Duodenal mucosa (tissue), 2 donors: ENCODE measurements around the gene YTHDF2.

Experiments used
- H3K27ac ChIP-seq: one replicate; pipeline ENCODE4 v1.7.0; 2013; ENCODE audit warnings: low read depth, low read length
- H3K27me3 ChIP-seq, 2 donors: one replicate each; pipeline ENCODE4 v1.7.0; 2013; ENCODE audit warnings: low read length in 2 of 2, control low read depth in 1 of 2; ENCODE audit not compliant: insufficient read depth in 2 of 2, control insufficient read depth in 1 of 2
- H3K36me3 ChIP-seq, 2 donors: one replicate each; pipeline ENCODE4 v1.7.0; 2013; ENCODE audit warnings: low read length in 2 of 2, control low read depth in 1 of 2; ENCODE audit not compliant: insufficient read depth in 2 of 2, control insufficient read depth in 1 of 2
- H3K4me1 ChIP-seq, 2 donors: one replicate each; pipeline ENCODE4 v1.7.0; 2013; ENCODE audit warnings: low read length in 2 of 2, control low read depth in 1 of 2; ENCODE audit not compliant: insufficient read depth in 2 of 2, control insufficient read depth in 1 of 2
- H3K4me3 ChIP-seq, 2 donors: one replicate each; pipeline ENCODE4 v1.7.0; 2013; ENCODE audit warnings: low read length in 2 of 2, low read depth in 1 of 2
- H3K9ac ChIP-seq, 2 donors: one replicate each; pipeline ENCODE4 v1.7.0; 2013; ENCODE audit warnings: low read length in 2 of 2, low read depth in 1 of 2
- H3K9me3 ChIP-seq, 2 donors: one replicate each; pipeline ENCODE4 v1.7.0; 2013; ENCODE audit warnings: low read length in 2 of 2, control low read depth in 1 of 2; ENCODE audit not compliant: control insufficient read depth in 1 of 2

The YTHDF2 gene

GRCh38 chr1:28811766-28812668 is 75.3 kb downstream of the YTHDF2 start, which contains the start of gene OPRD1:
TSS of gene OPRD1 (plus strand) at chr1:28812170. CDS start at chr1:28812384, 214 bp downstream.
- no peaks in the 10 kb centered on the region for H3K4me1 ChIP-seq
- H3K27ac ChIP-seq, result no peak within 1 kb of the TSS
- H3K9me3 ChIP-seq, result no peaks in the 10 kb centered on the region
- H3K27me3 ChIP-seq, result peaks cover 53 to 56% of the 10 kb centered on the region in 2 donors
- no peak within 1 kb of the TSS for H3K4me3 ChIP-seq
- H3K36me3 ChIP-seq, result no peaks in the 10 kb centered on the region
- H3K9ac ChIP-seq, result no peak within 1 kb of the TSS

DNA sequence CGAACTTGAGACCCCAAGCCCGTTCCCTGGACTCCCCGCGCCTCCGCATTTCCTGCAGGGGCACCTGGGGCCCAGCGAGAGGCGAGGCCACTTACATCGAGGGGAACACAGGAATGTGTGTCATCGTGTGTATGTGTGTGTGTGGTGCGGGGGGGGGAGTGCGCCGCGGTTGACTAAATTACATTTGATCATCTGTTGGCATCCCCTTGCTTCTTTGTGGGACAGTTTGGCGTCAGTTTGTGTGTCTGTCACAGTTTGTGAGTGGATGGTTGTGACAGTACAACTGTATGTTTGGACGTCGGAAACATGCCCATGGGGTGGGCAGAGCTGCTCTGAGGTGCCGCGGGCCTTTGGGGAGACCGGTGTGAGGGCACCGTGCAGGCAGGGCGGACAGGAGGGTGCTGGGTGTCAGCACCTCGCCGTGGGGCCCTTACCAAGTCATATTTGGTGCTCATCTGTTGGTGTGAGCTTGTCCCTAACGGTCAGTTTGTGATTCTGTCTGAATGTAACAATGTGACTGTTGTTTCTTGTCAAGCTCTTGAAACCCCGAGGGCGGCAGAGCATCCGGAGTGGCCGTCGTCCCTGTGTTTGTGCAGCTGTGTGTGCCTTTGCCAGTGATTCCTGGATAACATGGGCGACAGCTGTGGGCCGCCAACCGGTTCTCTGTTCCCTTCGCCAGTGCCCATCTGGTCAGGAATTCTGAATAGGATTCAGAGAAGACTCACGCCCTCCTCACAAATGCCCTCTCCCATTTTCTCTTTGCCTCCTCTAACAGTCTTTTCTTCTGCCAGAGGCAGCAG is 76.1 kb downstream of the YTHDF2 start:
- H3K4me3 ChIP-seq, result no peak overlapping the region
- no peak overlapping the region for H3K27ac ChIP-seq
- H3K27me3 ChIP-seq, result peaks cover 58 to 59% of the 10 kb centered on the region in 2 donors
- no peaks in the 10 kb centered on the region for H3K36me3 ChIP-seq
- H3K9me3 ChIP-seq, result no peaks in the 10 kb centered on the region
- H3K4me1 ChIP-seq, result no peaks in the 10 kb centered on the region
- H3K9ac ChIP-seq, result no peak overlapping the region

DNA sequence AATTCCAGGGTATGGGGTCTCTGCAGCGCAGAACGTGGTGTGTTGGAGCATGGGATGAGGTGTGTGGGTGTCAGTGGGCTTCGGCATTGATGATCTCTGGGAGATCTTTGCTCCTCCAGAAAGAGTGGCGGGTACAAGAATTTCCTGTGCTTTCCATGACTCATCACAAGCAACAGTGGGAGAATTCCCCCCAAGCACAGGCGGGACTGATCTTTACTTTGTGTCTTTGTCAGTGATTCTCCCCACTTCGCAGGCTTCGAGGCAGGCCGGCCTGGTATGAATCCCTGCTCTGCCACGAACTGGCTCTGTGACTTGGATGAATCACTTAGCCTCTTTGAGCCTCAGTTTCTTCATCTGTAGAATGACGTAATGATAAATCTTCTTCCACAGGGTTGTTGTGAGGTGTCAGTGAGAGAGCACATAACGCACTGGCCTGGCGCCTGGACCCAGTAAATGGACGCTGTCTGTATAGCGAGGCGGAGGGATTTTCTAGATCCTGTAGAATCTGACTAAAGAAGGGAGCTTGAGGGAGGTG is 77.3 kb downstream of the YTHDF2 start:
- no peak overlapping the region for H3K4me3 ChIP-seq
- H3K27ac ChIP-seq, result no peak overlapping the region
- no peaks in the 10 kb centered on the region for H3K9me3 ChIP-seq
- no peaks in the 10 kb centered on the region for H3K36me3 ChIP-seq
- H3K27me3 ChIP-seq, result peaks cover 58 to 59% of the 10 kb centered on the region in 2 donors
- no peak overlapping the region for H3K9ac ChIP-seq
- H3K4me1 ChIP-seq, result no peaks in the 10 kb centered on the region

DNA sequence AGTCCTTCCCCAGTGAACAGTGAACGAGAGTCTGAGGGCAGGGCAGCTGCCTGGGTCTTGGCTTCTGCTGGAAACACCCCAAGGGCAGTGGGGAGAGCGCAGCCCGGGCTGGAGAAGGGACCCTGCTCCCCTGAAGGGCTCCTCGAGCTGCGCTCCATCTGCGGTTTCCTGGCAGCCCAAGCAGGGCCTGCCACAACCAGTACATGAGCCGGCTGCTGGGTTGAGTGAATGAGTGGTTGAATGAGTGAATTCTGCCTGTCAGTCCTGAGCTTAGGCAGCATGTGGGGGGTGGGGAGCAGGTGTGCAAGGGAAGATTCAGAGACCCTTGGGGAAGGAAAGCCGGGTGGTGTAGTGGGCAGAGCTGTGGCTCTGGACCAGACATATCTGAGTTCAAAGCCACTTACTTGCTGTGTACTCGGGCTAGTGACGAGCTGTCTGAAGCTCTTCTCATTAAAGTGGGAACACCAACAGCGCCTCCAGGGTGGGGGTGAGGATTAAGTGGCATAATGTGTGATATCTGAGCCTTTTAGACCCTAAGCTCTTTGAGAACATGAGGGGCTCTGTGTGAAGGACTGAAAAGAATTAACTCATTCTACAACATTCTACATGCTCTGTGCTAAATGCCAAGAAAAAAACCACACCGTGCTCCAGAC is 78.9 kb downstream of the YTHDF2 start:
- Histone ChIP-seq H3K4me1 (no peaks in the 10 kb centered on the region), H3K9ac (no peak overlapping the region), H3K9me3 (no peaks in the 10 kb centered on the region), H3K36me3 (no peaks in the 10 kb centered on the region), H3K27me3 (peaks cover 51 to 52% of the 10 kb centered on the region in 2 donors), H3K4me3 (no peak overlapping the region), H3K27ac (no peak overlapping the region)

- Histone ChIP-seq H3K9me3 (no peaks in the 10 kb centered on the region), H3K4me1 (no peaks in the 10 kb centered on the region), H3K27me3 (peaks cover 40% of the 10 kb centered on the region in 2 donors), H3K36me3 (no peaks in the 10 kb centered on the region), H3K9ac (no peak overlapping the region), H3K27ac (no peak overlapping the region), H3K4me3 (no peak overlapping the region)
Observed at GRCh38 chr1:28817133-28817532, 80.4 kb downstream of the YTHDF2 start.

GRCh38 chr1:28819020-28819419 is 82.3 kb downstream of the YTHDF2 start:
- H3K27me3 ChIP-seq, result peaks cover 23 to 24% of the 10 kb centered on the region in 2 donors
- H3K4me1 ChIP-seq, result no peaks in the 10 kb centered on the region
- H3K9me3 ChIP-seq, result no peaks in the 10 kb centered on the region
- no peak overlapping the region for H3K4me3 ChIP-seq
- H3K27ac ChIP-seq, result no peak overlapping the region
- H3K9ac ChIP-seq, result no peak overlapping the region
- H3K36me3 ChIP-seq, result no peaks in the 10 kb centered on the region
